Esophagus squamous epithelium (tissue), 4 donors: ENCODE results near the gene REEP6.

ENCODE experiments used
- CTCF ChIP-seq, 6 experiments: fragments of 450-650 bp in 4 of 6; fragments of 200-600 bp in 2 of 6; sonication (generic) in 2 of 6; IDR thresholded peaks; one replicate each; pipeline ENCODE4 v1.5.1; 2016 to 2019; ENCODE audit warnings: antibody characterized with exemption in 6 of 6, mild to moderate bottlenecking in 4 of 6, moderate library complexity in 4 of 6
- POLR2A ChIP-seq, 4 donors: fragments of 450-650 bp; IDR thresholded peaks; one replicate each; pipeline ENCODE4 v1.6.1; 2017; ENCODE audit warnings: antibody characterized with exemption in 4 of 4, mild to moderate bottlenecking in 4 of 4, moderate library complexity in 3 of 4

- TF ChIP-seq CTCF (IDR thresholded peaks at IDR 0.05) (no peak), POLR2A (IDR thresholded peaks at IDR 0.05) (no peak)
Measured at GRCh38 chr19:1534972-1535371, 44.0 kb downstream of the REEP6 start.
